Hematopoietic multipotent progenitor cell treated with erythropoietin and hydrocortisone succinate and interleukin-3 and kit ligand, for 6 days (in vitro differentiated cells): ENCODE data around the gene DNAJA3.

ENCODE experiments used
- DNase-seq: peaks from one replicate; pipeline ENCODE4 v3.0.0-alpha.2; 2015

The DNAJA3 gene

DNA sequence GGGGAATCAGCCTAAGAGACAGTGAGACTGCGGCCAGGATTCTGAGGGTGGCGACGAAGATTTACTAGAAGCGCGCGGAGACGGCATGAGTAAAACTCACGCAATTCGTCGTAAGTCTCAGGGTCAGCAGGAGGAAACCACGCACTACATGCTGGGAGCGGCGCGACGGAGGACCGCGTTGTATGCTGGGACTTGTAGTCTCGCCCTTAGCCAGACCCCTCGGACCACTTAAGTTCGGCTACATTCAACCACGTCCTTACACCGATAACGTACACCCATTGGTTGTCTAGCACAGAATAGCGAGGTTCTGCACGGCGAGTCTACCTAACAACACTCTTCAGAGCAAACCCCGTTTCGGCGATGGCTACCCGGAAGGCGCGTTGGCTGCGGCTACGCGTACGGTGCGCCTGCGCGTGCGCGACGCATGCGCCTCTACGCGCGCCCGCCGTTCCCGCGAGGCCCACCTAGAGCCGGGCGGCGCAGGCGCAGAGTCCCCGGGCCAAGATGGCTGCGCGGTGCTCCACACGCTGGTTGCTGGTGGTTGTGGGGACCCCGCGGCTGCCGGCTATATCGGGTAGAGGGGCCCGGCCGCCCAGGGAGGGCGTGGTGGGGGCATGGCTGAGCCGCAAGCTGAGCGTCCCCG lies at the start of gene DNAJA3:
Gene DNAJA3 (plus strand): TSS at position 491 of the 643 bp plus-strand sequence. CDS start 14 bp downstream, at position 505.
- peak; percentile 98 for DNase-seq

DNA sequence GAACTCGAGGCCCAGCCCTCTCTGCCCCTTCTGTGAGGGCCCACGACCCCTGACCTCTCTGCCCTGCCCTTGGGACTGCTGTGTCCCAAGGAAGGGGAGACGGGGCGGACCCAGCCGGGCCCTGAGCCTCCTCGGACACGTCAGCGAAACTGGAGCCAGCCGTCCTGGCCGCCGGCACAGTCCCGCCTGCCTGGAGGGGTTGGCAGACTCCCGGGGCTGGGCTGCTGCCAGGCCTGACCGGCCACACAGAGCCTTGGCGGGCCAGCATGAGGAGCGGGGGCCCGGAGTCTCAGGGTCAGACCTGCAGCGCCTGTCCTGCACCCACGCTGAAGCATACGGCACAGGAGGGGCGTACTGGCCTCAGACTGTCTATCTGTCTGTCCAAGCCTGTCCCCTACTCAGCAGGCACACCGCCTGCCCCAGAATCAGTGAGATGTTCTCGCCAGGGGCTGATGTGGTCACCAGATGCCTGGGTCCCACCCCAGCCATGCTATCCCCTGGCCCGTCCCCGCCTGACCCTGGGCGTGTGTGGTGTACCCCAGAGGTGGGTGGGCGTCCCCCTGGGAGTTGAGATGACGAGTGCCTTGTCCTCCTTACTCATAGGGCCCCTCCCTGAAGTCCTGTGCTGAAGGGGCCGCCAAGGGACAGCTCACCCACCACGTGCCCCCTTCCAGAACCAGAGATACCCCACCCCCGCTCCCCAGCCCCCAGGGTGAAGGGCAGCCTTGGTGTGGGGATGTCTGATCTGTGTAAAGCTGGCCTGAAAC lies 49.4 kb upstream of the DNAJA3 start:
- no peak for DNase-seq

DNA sequence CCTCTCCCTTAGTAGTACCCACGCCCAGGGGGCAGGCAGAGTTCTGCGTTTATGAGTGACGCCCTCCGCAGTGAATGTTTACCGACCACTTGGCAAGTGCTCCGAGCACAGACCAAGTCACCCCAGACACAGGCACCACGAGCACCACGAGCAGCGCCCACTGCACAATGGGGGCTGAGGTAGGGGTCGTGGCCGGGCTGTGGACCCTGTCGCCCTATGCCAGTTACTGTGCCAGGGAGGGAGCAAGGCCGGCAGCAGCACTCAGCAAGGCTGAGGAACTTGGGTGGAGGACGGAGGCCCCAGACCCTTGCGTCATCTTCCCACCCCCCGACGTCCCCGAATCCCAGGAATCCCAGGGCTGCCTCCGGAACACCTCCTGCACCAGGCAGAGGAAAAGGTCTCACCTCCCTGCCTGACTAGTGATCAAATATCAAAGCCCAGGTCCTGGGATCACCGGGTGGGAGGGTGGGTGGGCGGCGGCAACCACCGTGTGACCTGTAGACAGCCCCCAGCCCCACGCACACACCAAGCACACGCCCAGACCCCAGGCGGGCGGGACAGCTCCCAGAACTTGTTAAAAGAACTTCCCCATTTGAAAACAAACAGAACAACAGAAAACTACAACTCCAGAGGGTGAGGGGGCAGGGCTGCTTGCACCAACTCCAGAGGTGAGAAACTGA lies 48.6 kb upstream of the DNAJA3 start:
- DNase-seq: no peak

DNA sequence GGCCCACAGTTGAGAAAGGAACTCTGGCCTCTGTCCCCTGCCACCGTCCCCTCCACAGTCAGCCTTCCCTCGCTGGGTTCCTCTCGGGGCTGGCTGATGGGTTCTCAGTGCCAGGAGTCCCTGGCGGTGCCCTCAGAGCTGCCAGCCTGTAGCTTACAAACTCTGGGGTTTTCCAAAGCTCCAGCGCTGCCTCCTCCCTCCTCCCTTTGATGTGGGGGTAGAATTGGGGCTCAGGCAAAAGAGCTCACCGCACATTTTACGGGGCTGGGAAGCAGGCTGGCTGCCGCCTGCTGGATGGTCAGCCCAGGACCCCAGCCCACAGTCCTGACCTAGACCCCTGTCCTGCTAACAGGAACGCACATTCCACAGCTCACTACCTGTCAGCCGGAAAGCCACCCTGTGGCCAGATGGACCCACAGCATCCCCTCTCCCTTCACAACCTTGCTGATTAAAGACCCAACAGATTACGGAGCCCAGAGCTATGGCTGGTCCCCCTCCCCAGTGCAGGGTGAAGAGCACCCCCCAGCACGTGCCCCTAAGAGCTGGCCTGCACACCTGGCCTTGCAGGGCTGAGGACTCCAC lies 48.0 kb upstream of the DNAJA3 start:
- no peak for DNase-seq

DNA sequence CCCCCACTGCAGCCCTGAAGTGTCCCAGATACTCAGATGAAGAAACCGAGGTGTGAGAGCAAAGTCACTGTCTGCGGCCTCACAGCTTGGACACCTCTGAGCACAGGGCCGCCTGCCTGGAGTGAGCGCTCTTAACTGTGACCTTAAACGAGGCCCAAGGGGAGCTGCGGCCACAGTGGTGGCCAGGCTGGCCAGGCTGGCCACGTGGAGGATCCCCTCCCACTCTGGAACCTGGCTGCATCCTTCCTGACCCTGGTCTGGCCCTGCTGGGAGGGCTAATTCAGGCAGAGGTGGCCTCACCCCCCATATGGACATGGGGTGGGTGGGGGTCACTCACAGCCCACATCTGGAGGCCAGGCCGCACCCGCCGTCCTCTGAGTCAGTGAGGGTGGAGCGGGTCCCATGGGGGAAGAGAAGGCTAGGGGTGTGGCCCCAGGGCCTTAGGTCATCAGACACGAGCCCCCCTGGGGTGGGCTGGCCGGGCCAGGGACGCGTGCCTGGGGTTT lies 47.5 kb upstream of the DNAJA3 start:
- DNase-seq: no peak

DNA sequence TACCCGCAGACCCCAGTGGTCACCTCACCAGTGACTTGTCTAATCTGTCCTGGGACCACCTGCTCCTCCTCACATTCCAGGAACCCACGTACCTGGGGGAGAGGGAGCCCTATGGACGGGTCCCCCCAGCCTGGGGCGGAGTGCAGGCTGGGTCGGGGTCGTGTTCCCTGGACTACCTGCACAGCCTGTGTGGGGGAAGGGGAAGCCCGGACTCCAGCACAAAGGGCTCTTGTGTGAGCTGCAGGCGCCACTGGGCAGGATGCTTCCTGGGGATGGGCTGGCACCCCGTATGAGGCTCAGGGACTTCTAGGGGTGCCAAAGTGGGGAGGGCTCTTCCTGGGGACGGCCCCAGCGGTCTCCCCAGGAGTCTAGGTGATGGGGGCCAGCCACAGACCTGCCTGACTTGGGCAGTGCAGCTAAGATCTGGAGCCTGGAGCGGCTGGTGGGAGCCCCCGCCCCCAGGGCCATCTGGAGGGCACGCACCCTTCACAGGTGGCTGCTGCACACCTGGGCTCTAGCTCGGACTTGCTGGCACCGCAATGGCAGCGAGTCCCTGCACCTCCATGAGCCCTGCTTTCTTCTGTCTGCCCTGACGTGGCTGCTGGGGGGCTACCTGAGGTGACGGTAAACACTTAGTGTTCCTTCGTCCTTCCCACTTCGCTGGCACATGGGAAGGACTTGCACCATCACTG lies 46.5 kb upstream of the DNAJA3 start:
- DNase-seq: no peak

DNA sequence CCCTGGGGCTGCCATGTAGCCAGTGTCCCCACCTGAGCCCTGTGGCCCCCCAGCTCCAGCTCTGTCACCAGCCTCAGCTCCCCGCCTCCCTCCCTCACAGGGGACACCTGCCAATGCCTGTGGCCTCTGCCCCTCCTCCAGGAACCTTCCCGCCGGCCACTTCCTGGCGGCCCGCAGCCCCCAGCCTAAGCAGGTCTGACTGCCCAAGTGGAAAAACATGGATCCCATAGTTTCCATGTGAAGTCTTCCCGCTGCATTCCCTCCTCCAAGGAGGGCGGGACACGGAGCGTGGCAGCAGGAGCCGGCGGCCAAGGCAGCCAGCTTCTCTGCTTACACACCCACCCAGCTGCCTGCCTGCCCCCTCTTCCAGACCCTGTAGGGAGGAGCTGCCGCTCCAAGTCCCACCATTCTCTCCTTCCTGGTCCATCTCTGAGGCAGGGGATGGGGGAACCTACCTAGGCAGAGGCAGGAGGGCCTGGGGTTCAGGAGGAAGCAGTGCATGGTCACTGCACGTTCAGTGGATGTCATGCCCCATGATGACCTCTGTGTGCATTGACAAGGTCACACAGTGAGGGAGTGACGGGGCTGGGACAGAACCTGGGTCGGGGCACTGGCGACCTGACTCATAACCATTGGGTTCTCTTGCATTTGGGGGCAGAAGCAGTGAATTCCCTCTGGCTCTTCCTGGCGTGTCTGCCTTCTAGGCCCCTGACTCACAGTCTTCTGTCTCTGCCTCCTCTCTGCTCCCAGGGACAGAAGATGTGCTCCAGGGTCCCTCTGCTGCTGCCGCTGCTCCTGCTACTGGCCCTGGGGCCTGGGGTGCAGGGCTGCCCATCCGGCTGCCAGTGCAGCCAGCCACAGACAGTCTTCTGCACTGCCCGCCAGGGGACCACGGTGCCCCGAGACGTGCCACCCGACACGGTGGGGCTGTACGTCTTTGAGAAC lies 45.3 kb upstream of the DNAJA3 start:
- DNase-seq: no peak

DNA sequence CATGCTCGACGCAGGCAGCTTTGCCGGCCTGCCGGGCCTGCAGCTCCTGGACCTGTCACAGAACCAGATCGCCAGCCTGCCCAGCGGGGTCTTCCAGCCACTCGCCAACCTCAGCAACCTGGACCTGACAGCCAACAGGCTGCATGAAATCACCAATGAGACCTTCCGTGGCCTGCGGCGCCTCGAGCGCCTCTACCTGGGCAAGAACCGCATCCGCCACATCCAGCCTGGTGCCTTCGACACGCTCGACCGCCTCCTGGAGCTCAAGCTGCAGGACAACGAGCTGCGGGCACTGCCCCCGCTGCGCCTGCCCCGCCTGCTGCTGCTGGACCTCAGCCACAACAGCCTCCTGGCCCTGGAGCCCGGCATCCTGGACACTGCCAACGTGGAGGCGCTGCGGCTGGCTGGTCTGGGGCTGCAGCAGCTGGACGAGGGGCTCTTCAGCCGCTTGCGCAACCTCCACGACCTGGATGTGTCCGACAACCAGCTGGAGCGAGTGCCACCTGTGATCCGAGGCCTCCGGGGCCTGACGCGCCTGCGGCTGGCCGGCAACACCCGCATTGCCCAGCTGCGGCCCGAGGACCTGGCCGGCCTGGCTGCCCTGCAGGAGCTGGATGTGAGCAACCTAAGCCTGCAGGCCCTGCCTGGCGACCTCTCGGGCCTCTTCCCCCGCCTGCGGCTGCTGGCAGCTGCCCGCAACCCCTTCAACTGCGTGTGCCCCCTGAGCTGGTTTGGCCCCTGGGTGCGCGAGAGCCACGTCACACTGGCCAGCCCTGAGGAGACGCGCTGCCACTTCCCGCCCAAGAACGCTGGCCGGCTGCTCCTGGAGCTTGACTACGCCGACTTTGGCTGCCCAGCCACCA lies 44.4 kb upstream of the DNAJA3 start:
- no peak for DNase-seq

DNA sequence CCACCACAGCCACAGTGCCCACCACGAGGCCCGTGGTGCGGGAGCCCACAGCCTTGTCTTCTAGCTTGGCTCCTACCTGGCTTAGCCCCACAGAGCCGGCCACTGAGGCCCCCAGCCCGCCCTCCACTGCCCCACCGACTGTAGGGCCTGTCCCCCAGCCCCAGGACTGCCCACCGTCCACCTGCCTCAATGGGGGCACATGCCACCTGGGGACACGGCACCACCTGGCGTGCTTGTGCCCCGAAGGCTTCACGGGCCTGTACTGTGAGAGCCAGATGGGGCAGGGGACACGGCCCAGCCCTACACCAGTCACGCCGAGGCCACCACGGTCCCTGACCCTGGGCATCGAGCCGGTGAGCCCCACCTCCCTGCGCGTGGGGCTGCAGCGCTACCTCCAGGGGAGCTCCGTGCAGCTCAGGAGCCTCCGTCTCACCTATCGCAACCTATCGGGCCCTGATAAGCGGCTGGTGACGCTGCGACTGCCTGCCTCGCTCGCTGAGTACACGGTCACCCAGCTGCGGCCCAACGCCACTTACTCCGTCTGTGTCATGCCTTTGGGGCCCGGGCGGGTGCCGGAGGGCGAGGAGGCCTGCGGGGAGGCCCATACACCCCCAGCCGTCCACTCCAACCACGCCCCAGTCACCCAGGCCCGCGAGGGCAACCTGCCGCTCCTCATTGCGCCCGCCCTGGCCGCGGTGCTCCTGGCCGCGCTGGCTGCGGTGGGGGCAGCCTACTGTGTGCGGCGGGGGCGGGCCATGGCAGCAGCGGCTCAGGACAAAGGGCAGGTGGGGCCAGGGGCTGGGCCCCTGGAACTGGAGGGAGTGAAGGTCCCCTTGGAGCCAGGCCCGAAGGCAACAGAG lies 43.5 kb upstream of the DNAJA3 start:
- DNase-seq: no peak

DNA sequence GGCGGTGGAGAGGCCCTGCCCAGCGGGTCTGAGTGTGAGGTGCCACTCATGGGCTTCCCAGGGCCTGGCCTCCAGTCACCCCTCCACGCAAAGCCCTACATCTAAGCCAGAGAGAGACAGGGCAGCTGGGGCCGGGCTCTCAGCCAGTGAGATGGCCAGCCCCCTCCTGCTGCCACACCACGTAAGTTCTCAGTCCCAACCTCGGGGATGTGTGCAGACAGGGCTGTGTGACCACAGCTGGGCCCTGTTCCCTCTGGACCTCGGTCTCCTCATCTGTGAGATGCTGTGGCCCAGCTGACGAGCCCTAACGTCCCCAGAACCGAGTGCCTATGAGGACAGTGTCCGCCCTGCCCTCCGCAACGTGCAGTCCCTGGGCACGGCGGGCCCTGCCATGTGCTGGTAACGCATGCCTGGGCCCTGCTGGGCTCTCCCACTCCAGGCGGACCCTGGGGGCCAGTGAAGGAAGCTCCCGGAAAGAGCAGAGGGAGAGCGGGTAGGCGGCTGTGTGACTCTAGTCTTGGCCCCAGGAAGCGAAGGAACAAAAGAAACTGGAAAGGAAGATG lies 42.8 kb upstream of the DNAJA3 start:
- DNase-seq: no peak

DNA sequence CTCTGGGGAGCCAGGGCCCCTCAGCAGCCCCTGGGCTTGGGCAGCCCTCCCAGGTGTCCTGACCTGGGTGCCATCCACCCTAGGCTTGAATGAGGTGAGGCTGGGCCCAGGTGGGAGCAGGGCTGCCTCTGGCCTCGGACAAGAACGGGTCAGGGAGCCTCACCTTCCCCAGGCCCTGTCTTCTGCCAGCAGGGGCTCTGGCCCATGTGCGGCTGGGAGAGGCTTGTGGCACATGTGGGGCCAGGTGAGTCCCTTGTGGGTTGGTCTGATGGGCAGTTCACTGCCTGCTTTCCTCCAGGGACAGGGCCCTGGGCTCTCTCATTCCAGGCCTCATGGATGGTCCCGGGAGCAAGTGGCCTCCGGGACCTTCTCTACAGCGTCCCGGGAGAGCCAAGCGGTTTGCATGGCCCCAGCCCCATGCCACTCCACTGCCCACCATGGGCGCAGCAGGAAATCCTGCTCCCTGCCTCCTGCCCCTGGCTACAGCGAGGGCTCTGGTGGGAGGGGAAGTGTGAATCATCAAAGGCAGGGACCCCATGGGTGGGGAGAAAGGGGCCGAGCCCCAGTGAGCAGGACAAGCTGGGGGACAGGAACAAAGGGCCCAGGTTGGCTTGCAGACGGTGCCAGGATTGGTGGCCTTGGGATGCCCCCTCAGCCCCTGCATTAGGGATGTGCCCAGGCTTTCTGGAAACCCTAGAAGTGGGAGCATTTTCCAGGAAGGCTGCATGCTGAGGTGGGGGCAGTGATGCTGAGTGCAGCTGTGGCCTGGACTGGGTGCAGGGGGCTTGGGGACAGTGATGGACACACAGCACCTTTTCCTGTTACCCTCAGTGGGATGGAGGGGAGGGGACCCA lies 41.9 kb upstream of the DNAJA3 start:
- no peak for DNase-seq

DNA sequence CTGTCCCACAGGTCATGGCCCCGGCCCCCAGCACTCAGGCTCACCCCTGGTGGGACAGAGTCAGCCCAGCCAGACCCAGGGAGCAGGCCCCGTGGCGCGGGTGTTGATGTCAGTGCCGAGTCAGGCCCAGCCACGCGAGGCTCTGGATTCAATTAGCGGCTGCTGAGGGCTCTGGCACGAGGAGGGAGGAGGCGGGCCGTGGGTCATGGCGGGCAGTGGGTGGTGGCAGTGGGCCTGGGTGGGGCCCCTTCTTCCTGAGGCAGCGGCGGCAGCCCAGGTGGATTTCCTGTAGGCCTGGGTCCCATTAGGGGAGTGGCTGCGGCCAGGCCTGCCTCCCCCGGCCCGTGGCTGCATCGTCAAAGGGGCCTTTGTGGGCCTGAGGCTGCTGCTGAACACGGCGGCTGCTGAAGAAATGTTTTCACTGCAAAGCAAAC lies 41.1 kb upstream of the DNAJA3 start:
- DNase-seq: no peak

DNA sequence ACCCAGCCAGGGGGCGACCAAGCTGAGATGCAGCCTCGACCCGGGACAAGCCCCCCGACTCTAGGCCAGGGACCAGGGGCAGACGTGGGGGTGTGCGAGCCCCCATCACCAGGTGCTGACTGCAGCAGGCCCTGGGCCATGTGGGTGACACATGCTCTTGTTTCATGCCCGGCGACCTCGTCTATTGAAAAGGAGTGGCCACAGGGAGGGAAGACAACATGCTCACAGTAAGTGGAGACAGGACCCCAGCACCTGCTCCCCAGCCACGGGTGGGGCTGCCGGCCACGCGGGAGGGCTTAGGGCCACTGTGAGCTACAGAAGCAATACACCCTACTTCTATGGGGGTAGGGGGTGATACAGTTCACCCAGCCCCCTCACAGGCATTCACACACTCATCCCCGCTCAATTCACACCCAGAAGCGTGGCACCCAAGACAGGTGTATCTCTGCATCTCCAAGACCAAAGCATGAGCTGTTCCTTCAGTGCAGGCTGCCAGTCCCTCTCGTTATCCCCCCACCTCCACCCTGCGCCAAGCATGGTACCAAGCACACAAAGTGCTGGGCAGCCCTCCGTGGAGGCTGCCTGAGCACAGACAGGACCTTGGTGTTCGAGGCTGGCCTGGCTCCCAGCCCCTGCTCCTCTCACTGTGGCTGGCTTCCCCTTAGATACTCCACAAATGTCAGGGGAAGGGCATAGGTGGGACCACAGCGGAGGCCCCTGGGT lies 40.4 kb upstream of the DNAJA3 start:
- DNase-seq: no peak

DNA sequence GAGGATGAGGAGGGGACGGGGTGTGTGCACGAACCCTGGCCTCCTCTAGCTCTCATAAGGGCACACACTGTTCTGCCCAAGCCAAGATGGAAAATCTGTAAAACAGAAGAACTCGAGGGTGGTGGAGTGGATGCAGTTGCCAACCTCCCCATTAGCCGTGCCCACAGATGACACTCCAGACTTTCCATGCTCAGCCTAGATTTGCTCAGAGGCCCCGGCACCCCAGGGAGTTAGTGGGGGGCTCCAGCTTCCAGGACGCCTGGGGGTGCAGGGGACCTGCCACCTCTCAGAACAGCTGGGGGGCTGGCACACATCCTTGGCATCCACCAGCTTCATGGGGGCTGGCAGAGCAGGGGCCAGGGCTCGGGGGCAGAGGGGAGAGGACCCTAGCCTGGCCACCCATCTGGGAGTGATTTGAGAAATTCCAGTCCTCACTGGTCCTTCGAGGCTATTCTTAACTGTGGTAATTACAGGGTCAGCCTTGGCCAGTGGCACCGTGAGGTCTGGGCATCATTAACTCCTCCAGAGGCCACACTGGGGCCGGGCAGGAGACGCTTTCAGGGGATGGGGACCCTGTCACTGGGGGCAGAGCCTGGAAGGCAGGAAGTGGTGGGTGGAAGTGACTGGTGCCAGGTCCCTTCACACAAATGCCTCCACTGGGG lies 39.7 kb upstream of the DNAJA3 start:
- DNase-seq: no peak

DNA sequence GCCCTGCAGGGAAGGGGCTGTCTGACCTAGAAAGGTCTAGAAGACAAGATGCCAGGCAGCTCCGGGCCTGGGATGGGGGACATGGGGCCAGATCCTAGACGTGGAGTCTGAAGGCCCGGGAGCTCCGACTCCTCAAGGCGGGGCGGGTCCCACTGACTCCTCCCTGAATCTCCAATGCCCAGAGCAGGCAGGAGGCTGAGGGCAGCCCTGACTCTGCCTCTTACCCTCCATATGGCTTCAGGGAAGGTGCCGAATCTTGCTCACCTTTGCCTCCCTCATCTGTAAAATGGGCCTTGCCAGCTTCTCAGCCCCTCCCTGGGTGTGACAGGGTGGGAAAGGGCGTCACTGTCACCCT lies 39.2 kb upstream of the DNAJA3 start:
- no peak for DNase-seq

DNA sequence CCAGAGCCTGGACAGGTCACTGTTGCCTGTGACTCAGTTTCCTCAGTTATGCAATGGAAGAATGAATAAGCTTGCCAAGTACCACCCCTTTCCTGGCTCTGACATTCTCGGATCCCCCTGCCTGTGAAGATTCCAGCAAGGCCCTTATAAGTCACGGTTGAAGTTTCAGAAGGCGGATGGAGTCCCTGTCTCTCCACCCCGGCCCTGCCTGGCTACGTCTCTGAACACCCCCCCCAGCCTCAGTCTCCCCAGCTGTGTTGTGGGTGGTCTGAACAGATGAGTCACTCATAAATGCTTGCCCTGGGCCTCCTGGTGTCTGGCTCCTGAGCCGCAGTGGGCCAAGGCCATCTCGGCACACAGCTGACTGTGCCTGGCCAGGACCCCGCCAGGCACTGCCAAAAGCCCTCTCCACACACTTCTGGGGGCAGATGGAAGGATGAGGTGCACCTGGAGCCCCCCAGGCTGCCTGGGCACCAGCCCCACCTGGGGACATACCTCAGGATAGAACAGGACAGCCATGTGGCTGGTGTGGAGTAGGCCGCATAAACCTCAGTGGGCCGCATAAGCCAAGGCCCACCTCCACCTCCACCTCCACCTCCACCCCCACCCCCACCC lies 38.6 kb upstream of the DNAJA3 start:
- DNase-seq: no peak

DNA sequence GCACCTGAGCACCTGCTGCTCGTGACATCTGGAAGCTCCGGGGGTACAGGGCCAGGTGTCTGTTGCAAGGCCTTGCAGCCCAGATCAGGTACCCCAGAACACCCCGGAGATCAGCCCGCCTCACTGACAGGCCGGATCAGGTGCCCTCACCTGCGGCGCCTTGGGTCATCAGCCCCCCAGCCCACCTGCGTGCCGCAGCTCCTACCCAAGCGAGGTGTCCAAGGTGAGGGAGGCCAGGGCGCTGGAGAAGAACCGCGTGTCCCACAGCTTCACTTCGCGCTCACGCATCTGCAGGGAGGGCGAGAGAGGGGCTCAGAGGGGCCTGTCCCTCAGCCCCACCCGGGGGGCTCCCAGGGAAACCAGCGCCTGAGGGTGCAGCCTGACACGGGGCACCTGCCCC lies 37.9 kb upstream of the DNAJA3 start:
- DNase-seq: no peak
